ENCODE results near the gene KIF1C. TPM values are rescaled to one million over a fixed set of nuclear protein-coding genes. Genes with fewer than 3 reads are reported as not detected.

KIF1C gene
- total RNA-seq, 1 donor from 2014 or later = 94.0 TPM

- H3K36me3 ChIP-seq = peaks cover 0 to 4% of the 10 kb centered on the region in 2 donors
- no peak for DNase-seq (ENCODE audit: low spot score in 2 of 2)
- peak overlapping the region; percentile 70 to 78 for H3K27ac ChIP-seq
- intact Hi-C loops (cut with DNase I) = loop anchor here (2.0 kb wide), 2 partner anchors 33 to 113 kb away; partner anchors contain the start of genes ZNF232 and ZNF594
- TF ChIP-seq CTCF (IDR thresholded peaks at IDR 0.05) = no peak
- H3K4me3 ChIP-seq = peak overlapping the region; percentile 78 to 79
- H3K4me1 ChIP-seq = peaks cover 6 to 10% of the 10 kb centered on the region in 2 donors
- H3K9me3 ChIP-seq = peaks cover 0 to 6% of the 10 kb centered on the region in 2 donors
- H3K27me3 ChIP-seq = no peaks in the 10 kb centered on the region
Observed at GRCh38 chr17:5077781-5078105, 80.0 kb downstream of the KIF1C start.

Other genes starting within 250 kb of the KIF1C start
- not detected for gene TM4SF5, start 226.1 kb upstream of the KIF1C start, total RNA-seq
- gene VMO1, start 211.6 kb upstream of the KIF1C start, total RNA-seq = not detected
- not detected for gene GLTPD2, start 209.0 kb upstream of the KIF1C start, total RNA-seq
- 160 TPM for gene PSMB6, start 201.8 kb upstream of the KIF1C start, total RNA-seq
- 64.5 TPM for gene PLD2, start 190.8 kb upstream of the KIF1C start, total RNA-seq
- gene MINK1, start 164.6 kb upstream of the KIF1C start, total RNA-seq = 45.6 TPM
- not detected for gene C17orf107, start 98.4 kb upstream of the KIF1C start, total RNA-seq
- gene CHRNE, start 94.9 kb upstream of the KIF1C start, total RNA-seq = not detected
- gene GP1BA, start 65.7 kb upstream of the KIF1C start, total RNA-seq = not detected
- gene SLC25A11, start 57.9 kb upstream of the KIF1C start, total RNA-seq = 56.2 TPM
- 164 TPM for gene RNF167, start 57.7 kb upstream of the KIF1C start, total RNA-seq
- gene PFN1, start 49.4 kb upstream of the KIF1C start, total RNA-seq = 1,046 TPM
- not detected for gene ENO3, start 46.8 kb upstream of the KIF1C start, total RNA-seq
- gene SPAG7, start 30.1 kb upstream of the KIF1C start, total RNA-seq = 4.9 TPM
- gene CAMTA2, start 10.3 kb upstream of the KIF1C start, total RNA-seq = 72.1 TPM
- gene INCA1, start 428 bp upstream of the KIF1C start, total RNA-seq = not detected
- gene SLC52A1, start 37.5 kb downstream of the KIF1C start, total RNA-seq = not detected
- gene ZFP3, start 80.5 kb downstream of the KIF1C start, total RNA-seq = 0.21 TPM
- gene ZNF232, start 113.9 kb downstream of the KIF1C start, total RNA-seq = 2.3 TPM
- gene USP6, start 118.1 kb downstream of the KIF1C start, total RNA-seq = 0.11 TPM
- gene ZNF594, start 193.9 kb downstream of the KIF1C start, total RNA-seq = 0.21 TPM
- gene SCIMP, start 236.9 kb downstream of the KIF1C start, total RNA-seq = 0.21 TPM

Data from ascending aorta (tissue), 2 donors.